ENCODE data around the gene ZNF546.

GRCh38 chr19:40006273-40006691, 9.4 kb downstream of the ZNF546 start:
- no peak for TF ChIP-seq GATA3 (IDR thresholded peaks at IDR 0.05; ENCODE audit: borderline replicate concordance)
- TF ChIP-seq CTCF (IDR thresholded peaks at IDR 0.05), result no peak
- no peak for TF ChIP-seq HMGXB4 (CRISPR knock-in tag; IDR thresholded peaks at IDR 0.05; ENCODE audit: borderline replicate concordance)
- no peak for TF ChIP-seq MAX (IDR thresholded peaks at IDR 0.05)
- TF ChIP-seq FOSL2 (IDR thresholded peaks at IDR 0.05), result no peak
- TF ChIP-seq FOSL2 (CRISPR knock-in tag; IDR thresholded peaks at IDR 0.05), result no peak
- TF ChIP-seq EP300 (IDR thresholded peaks at IDR 0.05), result no peak
- no peak for TF ChIP-seq CHD2 (IDR thresholded peaks at IDR 0.05; ENCODE audit: low read length, partially characterized antibody)
- TF ChIP-seq POLR2A (IDR thresholded peaks at IDR 0.05; ENCODE audit: low read length), result no peak
- TF ChIP-seq USF2 (IDR thresholded peaks at IDR 0.05), result no peak
- TF ChIP-seq CEBPB (IDR thresholded peaks at IDR 0.05), result no peak
- no peak for TF ChIP-seq RCOR1 (IDR thresholded peaks at IDR 0.05; ENCODE audit: low read depth, low read length)
